Natural killer cell (primary cell): ENCODE data around the gene PIN4. TPM values are rescaled to one million over a fixed set of nuclear protein-coding genes. Genes with fewer than 3 reads are reported as not detected.

ENCODE experiments used
- ATAC-seq, 3 donors: fragments of 150-1000 bp in 2 of 3; fragments of 200-7000 bp in 1 of 3; cut with Tn5 transposase; 1 replicate in 1 of 3; 2 replicates in 2 of 3; pipeline ENCODE4 v1.10.0; 2021; ENCODE audit warnings: mild to moderate bottlenecking in 2 of 3, moderate library complexity in 2 of 3
- DNase-seq, 2 donors: peaks; one replicate each; pipeline versions ENCODE4 v3.0.0 to v3.0.0-alpha.2; 2013 to 2021; ENCODE audit warnings: mixed read lengths in 1 of 2
- H3K27ac ChIP-seq: one replicate; pipeline ENCODE4 v1.5.1; 2013; ENCODE audit warnings: mild to moderate bottlenecking, low read length
- H3K27me3 ChIP-seq: one replicate; pipeline ENCODE4 v1.6.1; 2013; ENCODE audit warnings: low read length; ENCODE audit not compliant: control insufficient read depth, insufficient read depth
- H3K36me3 ChIP-seq: one replicate; pipeline ENCODE4 v1.6.1; 2013; ENCODE audit warnings: low read length; ENCODE audit not compliant: control insufficient read depth, insufficient read depth
- H3K4me1 ChIP-seq: one replicate; pipeline ENCODE4 v1.6.1; 2013; ENCODE audit warnings: low read length; ENCODE audit not compliant: control insufficient read depth, insufficient read depth
- H3K4me3 ChIP-seq: one replicate; pipeline ENCODE4 v1.5.1; 2013; ENCODE audit warnings: low read length
- H3K9me3 ChIP-seq: one replicate; pipeline ENCODE4 v1.6.1; 2013; ENCODE audit warnings: low read length; ENCODE audit not compliant: control insufficient read depth, insufficient read depth
- H3K27ac Mint-ChIP-seq, 2 donors: one replicate each; pipeline ENCODE4 v1.8.0; 2022; ENCODE audit warnings: mild to moderate bottlenecking in 2 of 2, mixed read lengths in 2 of 2, moderate library complexity in 1 of 2
- H3K27me3 Mint-ChIP-seq, 2 donors: one replicate each; pipeline ENCODE4 v1.8.0; 2022; ENCODE audit warnings: low read depth in 2 of 2, mixed read lengths in 2 of 2
- H3K36me3 Mint-ChIP-seq: one replicate; pipeline ENCODE4 v1.8.0; 2022; ENCODE audit warnings: mixed read lengths
- H3K4me1 Mint-ChIP-seq, 2 donors: one replicate each; pipeline ENCODE4 v1.8.0; 2022; ENCODE audit warnings: mixed read lengths in 2 of 2
- H3K4me3 Mint-ChIP-seq: one replicate; pipeline ENCODE4 v1.8.0; 2022; ENCODE audit warnings: mild to moderate bottlenecking, moderate library complexity, mixed read lengths
- H3K9me3 Mint-ChIP-seq, 2 donors: one replicate each; pipeline ENCODE4 v1.8.0; 2022; ENCODE audit warnings: mixed read lengths in 2 of 2
- CTCF ChIP-seq: fragments of 200-600 bp; IDR thresholded peaks from one replicate; pipeline ENCODE4 v1.8.0; 2022; ENCODE audit warnings: antibody characterized with exemption
- WGBS: methylation state at CpG from one replicate; pipeline ENCODE4 v1.1.7; 2013; ENCODE audit warnings: missing lambda C conversion rate; ENCODE audit not compliant: insufficient coverage; 5-methylcytosine and 5-hydroxymethylcytosine counted together
- intact Hi-C: fragments of 100-400 bp; cut with micrococcal nuclease; formaldehyde crosslinking; loops from one replicate; pipeline ENCODE4 v1.14.2; 2022
- total RNA-seq, 4 donors: library from RNA; stranded (reverse); fragments of 120-200 nt in 1 of 4; gene quantifications; one replicate each; pipeline versions ENCODE4 v1.2.3 to v1.2.4, GENCODE V29; 2013 to 2022

Gene PIN4
- total RNA-seq, 3 donors from 2014 or later (not counting 1 experiment from before 2014, with no cell fraction given) = 5.6 to 6.2 (median 5.9) TPM

GRCh38 chrX:72142094-72142793 lies 39.3 kb upstream of the PIN4 start:
- Mint-ChIP-seq H3K36me3 (no peaks in the 10 kb centered on the region), H3K4me3 (no peak overlapping the region), H3K9me3 (no peaks in the 10 kb centered on the region), H3K27ac (peak overlapping the region in 1 of 2 donors; percentile 41), H3K27me3 (peaks cover 0 to 18% of the 10 kb centered on the region in 2 donors), H3K4me1 (peaks cover 6 to 14% of the 10 kb centered on the region in 2 donors)
- ATAC-seq (peak in 1 of 3 donors; percentile 21), DNase-seq (no peak)
- no peaks in the 10 kb centered on the region for H3K9me3 ChIP-seq
- 39% methylated on average over 3 of the region's 8 CpGs for WGBS
- intact Hi-C loops = no loop called here
- no peak overlapping the region for H3K4me3 ChIP-seq
- TF ChIP-seq CTCF = no peak
- H3K27me3 ChIP-seq = no peaks in the 10 kb centered on the region
- no peak overlapping the region for H3K27ac ChIP-seq
- peaks cover 10% of the 10 kb centered on the region for H3K4me1 ChIP-seq
- H3K36me3 ChIP-seq = peaks cover 27% of the 10 kb centered on the region

GRCh38 chrX:72142794-72143608 lies 38.6 kb upstream of the PIN4 start:
- 79% methylated on average over 8 of the region's 11 CpGs for WGBS
- Mint-ChIP-seq H3K27me3 (peaks cover 0 to 25% of the 10 kb centered on the region in 2 donors), H3K4me3 (no peak overlapping the region), H3K9me3 (no peaks in the 10 kb centered on the region), H3K4me1 (peaks cover 6 to 20% of the 10 kb centered on the region in 2 donors), H3K36me3 (no peaks in the 10 kb centered on the region), H3K27ac (peak overlapping the region in 1 of 2 donors; percentile 41)
- no peaks in the 10 kb centered on the region for H3K27me3 ChIP-seq
- peaks cover 27% of the 10 kb centered on the region for H3K36me3 ChIP-seq
- DNase-seq (no peak), ATAC-seq (no peak)
- no peak overlapping the region for H3K27ac ChIP-seq
- no peak for TF ChIP-seq CTCF
- H3K4me1 ChIP-seq = peaks cover 10% of the 10 kb centered on the region
- no peak overlapping the region for H3K4me3 ChIP-seq
- H3K9me3 ChIP-seq = no peaks in the 10 kb centered on the region
- intact Hi-C loops = no loop called here

- Histone ChIP-seq H3K36me3 (peaks cover 26% of the 10 kb centered on the region), H3K27ac (no peak overlapping the region), H3K9me3 (no peaks in the 10 kb centered on the region), H3K4me3 (no peak overlapping the region), H3K4me1 (peaks cover 10% of the 10 kb centered on the region), H3K27me3 (no peaks in the 10 kb centered on the region)
- H3K27me3 Mint-ChIP-seq = peaks cover 0 to 28% of the 10 kb centered on the region in 2 donors
- no peak overlapping the region for H3K27ac Mint-ChIP-seq
- no peak for TF ChIP-seq CTCF
- WGBS = 100% methylated on average over 2 of the region's 2 CpGs
- intact Hi-C loops = no loop called here
- H3K36me3 Mint-ChIP-seq = no peaks in the 10 kb centered on the region
- DNase-seq (no peak), ATAC-seq (no peak)
- peaks cover 6 to 20% of the 10 kb centered on the region in 2 donors for H3K4me1 Mint-ChIP-seq
- no peaks in the 10 kb centered on the region for H3K9me3 Mint-ChIP-seq
- no peak overlapping the region for H3K4me3 Mint-ChIP-seq
Measured at GRCh38 chrX:72143609-72143907, 38.0 kb upstream of the PIN4 start.
